ENCODE measurements around the gene CHURC1.

- TF ChIP-seq CTCF (IDR thresholded peaks at IDR 0.05; ENCODE audit: low read depth, low read length, missing input control) (no peak), JUND (IDR thresholded peaks at IDR 0.05) (no peak), SP1 (IDR thresholded peaks at IDR 0.05) (no peak), YY1 (IDR thresholded peaks at IDR 0.05) (no peak), REST (IDR thresholded peaks at IDR 0.05) (no peak)
- TF ChIP-seq, protein P1, sequence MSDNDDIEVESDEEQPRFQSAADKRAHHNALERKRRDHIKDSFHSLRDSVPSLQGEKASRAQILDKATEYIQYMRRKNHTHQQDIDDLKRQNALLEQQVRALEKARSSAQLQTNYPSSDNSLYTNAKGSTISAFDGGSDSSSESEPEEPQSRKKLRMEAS (IDR thresholded peaks at IDR 0.05), result no peak
Measured at GRCh38 chr14:64877846-64878245, 36.4 kb upstream of the CHURC1 start.
